ENCODE data around the gene PLXND1.

GRCh38 chr3:129529436-129530210 is 76.9 kb downstream of the PLXND1 start:
- TF ChIP-seq CTCF (IDR thresholded peaks at IDR 0.05; ENCODE audit: borderline replicate concordance, extremely low read depth, low read length, poor library complexity, severe bottlenecking) (no peak), EZH2 (IDR thresholded peaks at IDR 0.05; ENCODE audit: borderline replicate concordance, low read depth, low read length, severe bottlenecking) (no peak)
